ENCODE results near the gene FBLN2. TPM values are rescaled to one million over a fixed set of nuclear protein-coding genes. Genes with fewer than 3 reads are reported as not detected.

The FBLN2 gene
- total and polyA plus RNA-seq, 2 of the 13 experiments (the other 11 are each of a cell fraction or from before 2014, with no cell fraction given) = not detected

DNA sequence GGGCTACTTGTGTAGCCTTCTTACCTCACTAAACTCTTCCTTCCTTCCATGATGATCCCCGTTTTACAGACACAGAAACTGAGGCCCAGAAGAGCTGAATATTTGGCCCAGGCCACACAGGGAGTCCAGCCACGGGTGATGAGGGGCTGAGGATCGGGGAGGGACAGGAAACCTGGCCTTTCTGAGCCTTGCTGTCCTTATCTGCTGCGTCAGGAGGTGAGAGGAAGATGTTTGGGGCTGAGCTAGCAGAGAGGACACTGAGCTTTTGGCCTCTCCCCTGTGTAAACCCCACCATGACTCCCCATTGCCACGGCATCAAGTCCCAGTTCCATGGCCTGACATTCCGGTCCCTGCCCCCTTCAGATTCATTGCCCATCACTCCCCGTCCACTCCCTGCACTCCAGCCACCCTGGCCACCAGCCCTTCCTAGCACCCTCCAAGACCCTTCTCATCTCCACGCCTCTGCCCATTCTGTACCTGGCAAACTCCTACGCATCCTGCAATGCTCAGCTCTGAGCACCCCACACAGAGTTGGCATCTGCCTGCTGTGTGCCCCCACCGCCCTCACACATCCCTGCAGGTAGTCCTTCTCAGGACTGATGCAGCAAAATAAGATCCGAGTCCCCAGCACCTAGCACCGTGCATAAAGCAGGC lies 103.0 kb downstream of the FBLN2 start:
- H3K9me3 ChIP-seq (ENCODE audit: low read length) = no peaks in the 10 kb centered on the region
- no peak overlapping the region for H3K9ac ChIP-seq (ENCODE audit: insufficient read depth, low read depth, low read length)
- WGBS (ENCODE audit: low lambda C conversion rate) = 32% methylated on average over 11 of the region's 12 CpGs
- H3K27ac ChIP-seq (ENCODE audit: extremely low read length, insufficient read depth, low read length) = no peak overlapping the region
- DNase-seq (ENCODE audit: low spot score) = no peak
- ChIA-PET CTCF (ENCODE audit: low intra/inter-chr PET ratio, low total read pairs) (no interaction called here), POLR2A (no interaction called here)
- H3K4me1 ChIP-seq (ENCODE audit: insufficient read depth, low read length) = peaks cover 6% of the 10 kb centered on the region; the same call in 1 of the 2 replicates
- no peaks in the 10 kb centered on the region for H3K36me3 ChIP-seq (replicated peaks in 1 of 2; ENCODE audit: control insufficient read depth in 1 of 2, insufficient read depth in 2 of 2, low read length in 2 of 2)
- no peak for ATAC-seq
- FAIRE-seq = no peak
- in situ Hi-C loops (cut with HindIII; ENCODE audit: extremely low pct_ligation_motif_present, low pct_unique_long_range_greater_than_20kb) (no loop called here), intact Hi-C loops (cut with micrococcal nuclease; ENCODE audit: unreplicated experiment) (no loop called here)
- no peak overlapping the region for H3K4me2 ChIP-seq (ENCODE audit: low read depth, low read length)
- no peak overlapping the region for H3K4me3 ChIP-seq (replicated peaks in 1 of 3; ENCODE audit: insufficient read depth in 1 of 3, low read depth in 2 of 3, low read length in 3 of 3)
- H4K20me1 ChIP-seq (ENCODE audit: insufficient read depth, low read length) = no peaks in the 10 kb centered on the region
- H2AFZ ChIP-seq (ENCODE audit: low read length) = no peak overlapping the region
- BruUV-seq (replicated peaks) = no TSS peak
- TF ChIP-seq, protein P1, sequence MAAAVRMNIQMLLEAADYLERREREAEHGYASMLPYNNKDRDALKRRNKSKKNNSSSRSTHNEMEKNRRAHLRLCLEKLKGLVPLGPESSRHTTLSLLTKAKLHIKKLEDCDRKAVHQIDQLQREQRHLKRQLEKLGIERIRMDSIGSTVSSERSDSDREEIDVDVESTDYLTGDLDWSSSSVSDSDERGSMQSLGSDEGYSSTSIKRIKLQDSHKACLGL (CRISPR knock-in tag; IDR thresholded peaks at IDR 0.05) = no peak
- no peak for TF ChIP-seq JUN (CRISPR knock-in tag; IDR thresholded peaks at IDR 0.05)
- TF ChIP-seq TEAD2 (CRISPR knock-in tag; IDR thresholded peaks at IDR 0.05) = no peak
- H3K79me2 ChIP-seq (ENCODE audit: insufficient read depth, low read length) = no peaks in the 10 kb centered on the region
- H3K27me3 ChIP-seq (ENCODE audit: control insufficient read depth in 1 of 2, insufficient read depth in 2 of 2, low read length in 2 of 2) = peaks cover 6 to 48% of the 10 kb centered on the region in 2 experiments; a peak in 4 of 5 replicates

DNA sequence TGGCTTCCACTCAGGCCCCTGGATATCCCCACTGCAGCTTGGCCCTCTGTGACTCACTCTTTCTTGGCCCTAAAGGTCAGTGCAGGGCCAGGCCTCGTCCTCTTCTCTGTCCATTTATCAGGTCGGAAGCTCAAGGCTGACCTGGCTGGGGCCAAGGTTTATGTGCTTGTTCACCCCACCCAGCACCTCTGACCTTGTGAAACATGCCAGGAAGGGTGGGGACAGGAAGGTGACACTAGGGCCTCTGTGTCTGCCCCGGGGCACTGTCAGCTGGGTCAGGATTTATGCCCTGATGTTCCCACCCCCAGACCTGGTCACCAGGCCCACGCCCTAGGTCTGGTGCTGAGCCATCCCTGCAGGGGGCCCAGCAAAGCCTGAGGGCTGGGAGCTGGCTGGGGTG lies 103.8 kb downstream of the FBLN2 start:
- ChIA-PET POLR2A (no interaction called here), CTCF (ENCODE audit: low intra/inter-chr PET ratio, low total read pairs) (no interaction called here)
- Histone ChIP-seq H3K27ac (ENCODE audit: extremely low read length, insufficient read depth, low read length) (no peak overlapping the region), H3K4me3 (replicated peaks in 1 of 3; ENCODE audit: insufficient read depth in 1 of 3, low read depth in 2 of 3, low read length in 3 of 3) (no peak overlapping the region), H3K79me2 (ENCODE audit: insufficient read depth, low read length) (no peaks in the 10 kb centered on the region), H3K27me3 (ENCODE audit: control insufficient read depth in 1 of 2, insufficient read depth in 2 of 2, low read length in 2 of 2) (peaks cover 6 to 40% of the 10 kb centered on the region in 2 experiments; a peak in 4 of 5 replicates), H3K9me3 (ENCODE audit: low read length) (no peaks in the 10 kb centered on the region), H3K4me1 (ENCODE audit: insufficient read depth, low read length) (peaks cover 6% of the 10 kb centered on the region; the same call in 1 of the 2 replicates), H3K4me2 (ENCODE audit: low read depth, low read length) (no peak overlapping the region), H4K20me1 (ENCODE audit: insufficient read depth, low read length) (no peaks in the 10 kb centered on the region), H3K9ac (ENCODE audit: insufficient read depth, low read depth, low read length) (no peak overlapping the region), H3K36me3 (replicated peaks in 1 of 2; ENCODE audit: control insufficient read depth in 1 of 2, insufficient read depth in 2 of 2, low read length in 2 of 2) (no peaks in the 10 kb centered on the region), H2AFZ (ENCODE audit: low read length) (no peak overlapping the region)
- in situ Hi-C loops (cut with HindIII; ENCODE audit: extremely low pct_ligation_motif_present, low pct_unique_long_range_greater_than_20kb) (no loop called here), intact Hi-C loops (cut with micrococcal nuclease; ENCODE audit: unreplicated experiment) (no loop called here)
- DNase-seq (ENCODE audit: low spot score) (no peak), ATAC-seq (no peak), FAIRE-seq (no peak)
- WGBS (ENCODE audit: low lambda C conversion rate) = 0% methylated on average over 3 of the region's 4 CpGs
- TF ChIP-seq SALL1 (CRISPR knock-in tag; IDR thresholded peaks at IDR 0.05) (no peak), ZMYM3 (CRISPR knock-in tag; IDR thresholded peaks at IDR 0.05) (peak; percentile 46; the same call in 1 of the 2 replicates), YY1 (IDR thresholded peaks at IDR 0.05; ENCODE audit: insufficient read depth, insufficient replicate concordance, low read depth, low read length) (no peak), ZNF629 (CRISPR knock-in tag; conservative IDR thresholded peaks at IDR 0.05) (peak; percentile 84), NR2F1 (CRISPR knock-in tag; IDR thresholded peaks at IDR 0.05) (0 out of 4 replicates have a peak, but pooled peaks of 1 of the 2 experiments have one; percentile 13), ZNF644 (CRISPR knock-in tag; IDR thresholded peaks at IDR 0.05; ENCODE audit: low read depth) (no peak)
- TF ChIP-seq, protein P2, sequence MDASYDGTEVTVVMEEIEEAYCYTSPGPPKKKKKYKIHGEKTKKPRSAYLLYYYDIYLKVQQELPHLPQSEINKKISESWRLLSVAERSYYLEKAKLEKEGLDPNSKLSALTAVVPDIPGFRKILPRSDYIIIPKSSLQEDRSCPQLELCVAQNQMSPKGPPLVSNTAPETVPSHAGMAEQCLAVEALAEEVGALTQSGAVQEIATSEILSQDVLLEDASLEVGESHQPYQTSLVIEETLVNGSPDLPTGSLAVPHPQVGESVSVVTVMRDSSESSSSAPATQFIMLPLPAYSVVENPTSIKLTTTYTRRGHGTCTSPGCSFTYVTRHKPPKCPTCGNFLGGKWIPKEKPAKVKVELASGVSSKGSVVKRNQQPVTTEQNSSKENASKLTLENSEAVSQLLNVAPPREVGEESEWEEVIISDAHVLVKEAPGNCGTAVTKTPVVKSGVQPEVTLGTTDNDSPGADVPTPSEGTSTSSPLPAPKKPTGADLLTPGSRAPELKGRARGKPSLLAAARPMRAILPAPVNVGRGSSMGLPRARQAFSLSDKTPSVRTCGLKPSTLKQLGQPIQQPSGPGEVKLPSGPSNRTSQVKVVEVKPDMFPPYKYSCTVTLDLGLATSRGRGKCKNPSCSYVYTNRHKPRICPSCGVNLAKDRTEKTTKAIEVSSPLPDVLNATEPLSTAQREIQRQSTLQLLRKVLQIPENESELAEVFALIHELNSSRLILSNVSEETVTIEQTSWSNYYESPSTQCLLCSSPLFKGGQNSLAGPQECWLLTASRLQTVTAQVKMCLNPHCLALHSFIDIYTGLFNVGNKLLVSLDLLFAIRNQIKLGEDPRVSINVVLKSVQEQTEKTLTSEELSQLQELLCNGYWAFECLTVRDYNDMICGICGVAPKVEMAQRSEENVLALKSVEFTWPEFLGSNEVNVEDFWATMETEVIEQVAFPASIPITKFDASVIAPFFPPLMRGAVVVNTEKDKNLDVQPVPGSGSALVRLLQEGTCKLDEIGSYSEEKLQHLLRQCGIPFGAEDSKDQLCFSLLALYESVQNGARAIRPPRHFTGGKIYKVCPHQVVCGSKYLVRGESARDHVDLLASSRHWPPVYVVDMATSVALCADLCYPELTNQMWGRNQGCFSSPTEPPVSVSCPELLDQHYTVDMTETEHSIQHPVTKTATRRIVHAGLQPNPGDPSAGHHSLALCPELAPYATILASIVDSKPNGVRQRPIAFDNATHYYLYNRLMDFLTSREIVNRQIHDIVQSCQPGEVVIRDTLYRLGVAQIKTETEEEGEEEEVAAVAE (CRISPR knock-in tag; IDR thresholded peaks at IDR 0.05; ENCODE audit: borderline replicate concordance) = no peak
- no TSS peak for BruUV-seq (replicated peaks)

Data from HepG2 (cell line).